OCI-LY1 (cell line): ENCODE measurements around the gene NUBP2.

Source experiments
- EZH2 ChIP-seq: fragments of 200-600 bp; sonication (generic), shearing (Covaris generic); IDR thresholded peaks from 2 replicates; pipeline ENCODE4 v1.8.0; 2017; ENCODE audit warnings: borderline replicate concordance, mixed run types, mild to moderate bottlenecking, antibody characterized with exemption, low read length, moderate library complexity, mixed read lengths
- TF ChIP-seq, protein P1 (sequence below): fragments of 200-600 bp; sonication (generic), shearing (Covaris generic); IDR thresholded peaks from 2 replicates; pipeline ENCODE4 v1.5.1; 2017; ENCODE audit warnings: mild to moderate bottlenecking, antibody characterized with exemption, low read length, moderate library complexity, mixed read lengths

- TF ChIP-seq, protein P1, sequence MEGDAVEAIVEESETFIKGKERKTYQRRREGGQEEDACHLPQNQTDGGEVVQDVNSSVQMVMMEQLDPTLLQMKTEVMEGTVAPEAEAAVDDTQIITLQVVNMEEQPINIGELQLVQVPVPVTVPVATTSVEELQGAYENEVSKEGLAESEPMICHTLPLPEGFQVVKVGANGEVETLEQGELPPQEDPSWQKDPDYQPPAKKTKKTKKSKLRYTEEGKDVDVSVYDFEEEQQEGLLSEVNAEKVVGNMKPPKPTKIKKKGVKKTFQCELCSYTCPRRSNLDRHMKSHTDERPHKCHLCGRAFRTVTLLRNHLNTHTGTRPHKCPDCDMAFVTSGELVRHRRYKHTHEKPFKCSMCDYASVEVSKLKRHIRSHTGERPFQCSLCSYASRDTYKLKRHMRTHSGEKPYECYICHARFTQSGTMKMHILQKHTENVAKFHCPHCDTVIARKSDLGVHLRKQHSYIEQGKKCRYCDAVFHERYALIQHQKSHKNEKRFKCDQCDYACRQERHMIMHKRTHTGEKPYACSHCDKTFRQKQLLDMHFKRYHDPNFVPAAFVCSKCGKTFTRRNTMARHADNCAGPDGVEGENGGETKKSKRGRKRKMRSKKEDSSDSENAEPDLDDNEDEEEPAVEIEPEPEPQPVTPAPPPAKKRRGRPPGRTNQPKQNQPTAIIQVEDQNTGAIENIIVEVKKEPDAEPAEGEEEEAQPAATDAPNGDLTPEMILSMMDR, result no peak
- TF ChIP-seq EZH2, result no peak
Measured at GRCh38 chr16:1740781-1741490, 41.8 kb upstream of the NUBP2 start.
